Spinal cord (tissue), 10 donors: ENCODE results near the gene GTF2IRD2. TPM values are rescaled to one million over a fixed set of nuclear protein-coding genes. Genes with fewer than 3 reads are reported as not detected.
"Not testable (repeated sequence)": the region's sequence is repeated elsewhere in the genome, so short reads cannot be mapped to it uniquely, and the experiment has no call there.

Experiments used
- DNase-seq, 6 donors: peaks; one replicate each; pipeline versions ENCODE4 v3.0.0 to v3.0.0-alpha.2; 2013 to 2015; ENCODE audit warnings: low spot score in 6 of 6, low read depth in 4 of 6
- H3K27ac ChIP-seq: one replicate; pipeline ENCODE4 v1.5.1; 2013; ENCODE audit warnings: low read depth, low read length, control low read depth
- H3K27me3 ChIP-seq: one replicate; pipeline ENCODE4 v1.6.1; 2013; ENCODE audit warnings: low read length; ENCODE audit not compliant: control insufficient read depth, insufficient read depth
- H3K36me3 ChIP-seq: one replicate; pipeline ENCODE4 v1.6.1; 2013; ENCODE audit warnings: low read length; ENCODE audit not compliant: control insufficient read depth, insufficient read depth
- H3K4me1 ChIP-seq: one replicate; pipeline ENCODE4 v1.6.1; 2013; ENCODE audit warnings: low read length; ENCODE audit not compliant: control insufficient read depth, insufficient read depth
- H3K4me3 ChIP-seq: one replicate; pipeline ENCODE4 v1.5.1; 2013; ENCODE audit warnings: low read depth, low read length, control low read depth
- H3K9me3 ChIP-seq: one replicate; pipeline ENCODE4 v1.6.1; 2013; ENCODE audit warnings: low read length; ENCODE audit not compliant: control insufficient read depth, insufficient read depth
- WGBS: methylation state at CpG from one replicate; pipeline ENCODE4 v1.1.5; 2013; ENCODE audit warnings: missing lambda C conversion rate; ENCODE audit not compliant: insufficient coverage; 5-methylcytosine and 5-hydroxymethylcytosine counted together
- polyA plus RNA-seq, 2 donors: library from polyadenylated mRNA; unstranded; fragments of 120-200 nt; gene quantifications; one replicate each; pipeline ENCODE4 v1.2.1, GENCODE V29; 2013; ENCODE audit not compliant: insufficient read length in 2 of 2
- total RNA-seq, 2 donors: library from RNA; depleted of rRNA in 1 of 2; stranded (reverse); fragments of 120-200 nt in 1 of 2; fragments of >200 nt in 1 of 2; gene quantifications; one replicate each; pipeline versions ENCODE4 v1.2.3 to v1.2.4, GENCODE V29; 2013 to 2014
- donor health status: healthy.

GTF2IRD2 gene
- total and polyA plus RNA-seq, 4 donors, result 11.4 to 49.5 (median 25.5) TPM

GRCh38 chr7:74788369-74789150, 62.8 kb downstream of the GTF2IRD2 start:
- not testable (repeated sequence) for H3K27me3 ChIP-seq, H3K4me3 ChIP-seq
- 0% methylated on average over 14 of the region's 82 CpGs for WGBS

GRCh38 chr7:74783595-74783994, 67.8 kb downstream of the GTF2IRD2 start:
- not testable (repeated sequence) for H3K4me3 ChIP-seq, H3K36me3 ChIP-seq, H3K9me3 ChIP-seq, H3K27me3 ChIP-seq, H3K27ac ChIP-seq, DNase-seq, H3K4me1 ChIP-seq
- 100% methylated on average over 1 of the region's 5 CpGs for WGBS

More at GRCh38 chr7:74788369-74789150, 62.8 kb downstream of the GTF2IRD2 start:
- not testable (repeated sequence) for H3K36me3 ChIP-seq, H3K27ac ChIP-seq, H3K9me3 ChIP-seq, H3K4me1 ChIP-seq
- DNase-seq, result peak in 4 of 6 donors; percentile 26 to 95 (median 76)

- H3K4me1 ChIP-seq, H3K27ac ChIP-seq, H3K9me3 ChIP-seq, H3K27me3 ChIP-seq, DNase-seq, H3K36me3 ChIP-seq, H3K4me3 ChIP-seq: not testable (repeated sequence)
- no CpG with 5 or more reads among the region's 6 CpGs for WGBS
Measured at GRCh38 chr7:74781746-74782145, 69.7 kb downstream of the GTF2IRD2 start.

DNA sequence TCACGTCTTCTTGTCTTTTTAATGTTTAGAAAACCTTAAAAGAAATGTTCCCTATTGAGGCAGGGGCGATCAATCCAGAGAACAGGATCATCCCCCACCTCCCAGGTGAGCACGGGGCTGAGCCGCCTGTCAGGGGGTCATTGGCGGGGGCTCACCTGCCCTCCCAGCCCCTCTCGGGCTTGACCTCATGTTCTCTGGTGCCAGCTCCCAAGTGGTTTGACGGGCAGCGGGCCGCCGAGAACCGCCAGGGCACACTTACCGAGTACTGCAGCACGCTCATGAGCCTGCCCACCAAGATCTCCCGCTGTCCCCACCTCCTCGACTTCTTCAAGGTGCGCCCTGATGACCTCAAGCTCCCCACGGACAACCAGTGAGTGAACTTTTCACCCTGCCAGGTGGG, 72.4 kb downstream of the GTF2IRD2 start:
- not testable (repeated sequence) for DNase-seq, H3K27ac ChIP-seq, H3K4me3 ChIP-seq, H3K9me3 ChIP-seq, H3K36me3 ChIP-seq, H3K4me1 ChIP-seq, H3K27me3 ChIP-seq
- no CpG with 5 or more reads among the region's 17 CpGs for WGBS

GRCh38 chr7:74775111-74775510, 76.3 kb downstream of the GTF2IRD2 start:
- not testable (repeated sequence) for H3K9me3 ChIP-seq, H3K27me3 ChIP-seq, H3K4me1 ChIP-seq, DNase-seq, H3K27ac ChIP-seq, H3K4me3 ChIP-seq, H3K36me3 ChIP-seq
- WGBS, result no CpG with 5 or more reads among the region's 6 CpGs

- H3K4me3 ChIP-seq, H3K9me3 ChIP-seq, H3K4me1 ChIP-seq, DNase-seq, H3K36me3 ChIP-seq, H3K27me3 ChIP-seq, H3K27ac ChIP-seq: not testable (repeated sequence)
- no CpG with 5 or more reads among the region's 21 CpGs for WGBS
Measured at GRCh38 chr7:74773760-74774750, 77.3 kb downstream of the GTF2IRD2 start, which contains the start of gene NCF1. Gene NCF1, plus strand, starts transcription at chr7:74774011. Its CDS starts 21 bp downstream, at chr7:74774032.

- not testable (repeated sequence) for H3K27me3 ChIP-seq, DNase-seq, H3K4me3 ChIP-seq, H3K9me3 ChIP-seq, H3K36me3 ChIP-seq, H3K27ac ChIP-seq, H3K4me1 ChIP-seq
- no CpG with 5 or more reads among the region's 6 CpGs for WGBS
Measured at GRCh38 chr7:74772093-74772492, 79.3 kb downstream of the GTF2IRD2 start.

DNA sequence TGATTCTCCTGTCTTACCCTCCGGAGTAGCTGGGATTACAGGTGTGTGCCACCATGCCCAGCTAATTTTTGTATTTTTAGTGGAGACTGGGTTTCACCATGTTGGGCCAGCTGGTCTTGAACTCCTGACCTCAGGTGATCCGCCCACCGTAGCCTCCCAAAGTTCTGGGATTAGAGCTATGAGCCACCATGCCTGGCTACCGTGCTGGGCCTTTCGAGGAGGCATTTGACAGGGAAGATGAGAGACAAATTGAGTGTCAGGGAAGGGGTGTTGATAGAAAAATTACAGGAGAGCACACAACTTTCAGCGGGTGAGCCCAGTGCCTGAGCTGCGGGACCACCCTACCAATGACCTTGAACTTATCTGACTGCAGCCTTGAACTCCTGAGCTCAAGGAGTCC, 81.3 kb downstream of the GTF2IRD2 start:
- WGBS, result 90% methylated on average over 2 of the region's 7 CpGs

DNA sequence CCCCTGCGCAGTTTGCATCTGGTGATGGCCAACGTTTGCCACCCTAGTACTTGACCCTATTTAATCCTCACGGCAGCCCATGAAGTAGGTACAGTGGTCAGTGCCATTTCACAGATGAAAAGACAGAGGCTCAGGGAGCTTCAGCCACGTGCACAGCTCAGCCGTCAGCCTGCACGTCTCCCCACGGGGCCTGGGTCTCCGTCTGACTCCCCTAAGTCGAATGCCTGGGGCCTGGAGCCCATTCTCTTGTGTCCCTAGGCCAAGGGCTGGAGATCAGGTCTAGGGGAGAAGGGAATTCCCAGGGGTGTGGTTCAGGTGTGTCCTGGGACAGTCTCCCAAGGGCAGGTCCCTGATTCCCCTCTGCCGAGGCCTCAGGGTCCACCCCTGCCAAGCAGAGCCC, 84.4 kb downstream of the GTF2IRD2 start:
- not testable (repeated sequence) for H3K27me3 ChIP-seq, H3K4me3 ChIP-seq, H3K4me1 ChIP-seq, H3K36me3 ChIP-seq, H3K9me3 ChIP-seq, DNase-seq, H3K27ac ChIP-seq
- no CpG with 5 or more reads among the region's 10 CpGs for WGBS

More for the DNA sequence above, 81.3 kb downstream of the GTF2IRD2 start:
- not testable (repeated sequence) for H3K27me3 ChIP-seq, H3K4me3 ChIP-seq, H3K4me1 ChIP-seq, H3K36me3 ChIP-seq, H3K27ac ChIP-seq, DNase-seq, H3K9me3 ChIP-seq
